ENCODE data around the gene PDZRN3. TPM values are rescaled to one million over a fixed set of nuclear protein-coding genes. Genes with fewer than 3 reads are reported as not detected.

Gene PDZRN3
- total RNA-seq, 2 experiments from 2014 or later, result not detected

DNA sequence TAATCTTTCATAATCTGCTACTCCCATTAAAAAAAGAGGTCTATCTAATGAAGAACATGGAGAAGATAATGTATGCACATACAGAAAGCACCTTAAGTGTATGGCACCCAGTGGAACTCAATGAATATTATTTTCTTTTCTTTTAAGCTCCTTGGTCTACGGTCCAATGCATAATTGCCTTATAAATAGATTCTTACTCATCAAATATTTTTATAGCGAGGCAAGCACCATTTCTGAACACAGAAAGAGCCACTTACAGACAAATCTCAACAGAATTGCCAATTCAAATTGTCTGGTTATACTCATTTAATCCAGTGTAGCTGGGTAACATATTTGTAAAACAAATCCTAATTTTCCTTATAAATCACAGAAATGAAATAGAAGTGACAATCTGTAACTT lies 6.3 kb downstream of the PDZRN3 start:
- no peak overlapping the region for H3K27ac Mint-ChIP-seq
- peaks cover under 1% of the 10 kb centered on the region for H3K27me3 Mint-ChIP-seq
- ChIA-PET POLR2A (no interaction called here), CTCF (no interaction called here)
- H3K4me1 Mint-ChIP-seq (ENCODE audit: low read depth), result no peaks in the 10 kb centered on the region
- no peaks in the 10 kb centered on the region for H3K9me3 Mint-ChIP-seq
- ATAC-seq (no peak), DNase-seq (no peak)
- intact Hi-C loops (cut with micrococcal nuclease), result no loop called here
- H3K4me3 Mint-ChIP-seq, result no peak overlapping the region
- no peaks in the 10 kb centered on the region for H3K36me3 Mint-ChIP-seq (ENCODE audit: low read depth)
- TF ChIP-seq, protein P1, sequence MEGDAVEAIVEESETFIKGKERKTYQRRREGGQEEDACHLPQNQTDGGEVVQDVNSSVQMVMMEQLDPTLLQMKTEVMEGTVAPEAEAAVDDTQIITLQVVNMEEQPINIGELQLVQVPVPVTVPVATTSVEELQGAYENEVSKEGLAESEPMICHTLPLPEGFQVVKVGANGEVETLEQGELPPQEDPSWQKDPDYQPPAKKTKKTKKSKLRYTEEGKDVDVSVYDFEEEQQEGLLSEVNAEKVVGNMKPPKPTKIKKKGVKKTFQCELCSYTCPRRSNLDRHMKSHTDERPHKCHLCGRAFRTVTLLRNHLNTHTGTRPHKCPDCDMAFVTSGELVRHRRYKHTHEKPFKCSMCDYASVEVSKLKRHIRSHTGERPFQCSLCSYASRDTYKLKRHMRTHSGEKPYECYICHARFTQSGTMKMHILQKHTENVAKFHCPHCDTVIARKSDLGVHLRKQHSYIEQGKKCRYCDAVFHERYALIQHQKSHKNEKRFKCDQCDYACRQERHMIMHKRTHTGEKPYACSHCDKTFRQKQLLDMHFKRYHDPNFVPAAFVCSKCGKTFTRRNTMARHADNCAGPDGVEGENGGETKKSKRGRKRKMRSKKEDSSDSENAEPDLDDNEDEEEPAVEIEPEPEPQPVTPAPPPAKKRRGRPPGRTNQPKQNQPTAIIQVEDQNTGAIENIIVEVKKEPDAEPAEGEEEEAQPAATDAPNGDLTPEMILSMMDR (IDR thresholded peaks at IDR 0.05), result no peak

DNA sequence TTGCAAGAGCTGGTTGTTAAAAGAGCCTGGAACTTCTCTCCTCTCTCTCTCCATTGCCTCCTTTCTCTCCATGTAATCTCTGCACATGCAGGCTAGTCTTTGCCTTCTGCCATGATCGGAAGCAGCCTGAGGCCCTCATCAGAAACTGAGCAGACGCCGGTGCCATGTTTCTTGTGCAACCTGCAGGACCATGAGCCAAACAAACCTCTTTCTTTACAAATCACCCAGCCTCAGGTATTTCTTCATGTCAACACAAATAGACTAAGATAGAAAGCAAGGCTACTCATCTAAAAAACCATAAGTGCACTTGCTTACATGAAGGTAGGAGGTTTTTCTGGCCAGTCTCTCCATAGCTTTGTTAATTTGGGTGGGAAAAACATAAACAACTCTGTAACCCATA lies 8.7 kb downstream of the PDZRN3 start:
- Mint-ChIP-seq H3K27me3 (no peaks in the 10 kb centered on the region), H3K4me1 (ENCODE audit: low read depth) (no peaks in the 10 kb centered on the region), H3K9me3 (no peaks in the 10 kb centered on the region), H3K27ac (no peak overlapping the region), H3K4me3 (no peak overlapping the region), H3K36me3 (ENCODE audit: low read depth) (no peaks in the 10 kb centered on the region)
- TF ChIP-seq, protein P1 (IDR thresholded peaks at IDR 0.05), result no peak
- DNase-seq (no peak), ATAC-seq (no peak)
- intact Hi-C loops (cut with micrococcal nuclease), result no loop called here
- ChIA-PET POLR2A (no interaction called here), CTCF (no interaction called here)

DNA sequence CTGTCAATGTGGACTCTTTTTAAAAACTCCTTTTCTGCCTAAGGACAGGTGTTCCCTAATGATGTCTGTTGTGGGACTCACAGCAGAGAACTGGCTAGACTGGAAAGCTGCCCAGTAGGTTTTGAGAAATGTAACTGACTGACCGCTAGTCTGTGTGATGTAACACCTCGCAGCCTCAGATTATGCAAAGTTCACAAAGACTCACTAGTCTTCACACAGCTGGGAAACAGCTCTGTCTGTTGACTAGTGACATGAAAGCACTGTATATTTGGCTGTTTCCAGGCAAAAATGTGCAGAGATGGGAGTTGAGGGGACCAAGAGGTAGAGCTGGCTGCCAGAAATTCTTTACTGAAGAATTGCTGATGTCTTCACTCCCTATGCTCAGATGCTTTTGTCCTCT lies 10.3 kb downstream of the PDZRN3 start:
- DNase-seq, result no peak
- no peaks in the 10 kb centered on the region for H3K27me3 Mint-ChIP-seq
- intact Hi-C loops (cut with micrococcal nuclease), result no loop called here
- ChIA-PET POLR2A (no interaction called here), CTCF (no interaction called here)
- H3K4me3 Mint-ChIP-seq, result no peak overlapping the region
- no peaks in the 10 kb centered on the region for H3K9me3 Mint-ChIP-seq
- no peaks in the 10 kb centered on the region for H3K4me1 Mint-ChIP-seq (ENCODE audit: low read depth)
- TF ChIP-seq, protein P1 (IDR thresholded peaks at IDR 0.05), result no peak
- H3K36me3 Mint-ChIP-seq (ENCODE audit: low read depth), result no peaks in the 10 kb centered on the region
- H3K27ac Mint-ChIP-seq, result no peak overlapping the region
- ATAC-seq, result no peak

DNA sequence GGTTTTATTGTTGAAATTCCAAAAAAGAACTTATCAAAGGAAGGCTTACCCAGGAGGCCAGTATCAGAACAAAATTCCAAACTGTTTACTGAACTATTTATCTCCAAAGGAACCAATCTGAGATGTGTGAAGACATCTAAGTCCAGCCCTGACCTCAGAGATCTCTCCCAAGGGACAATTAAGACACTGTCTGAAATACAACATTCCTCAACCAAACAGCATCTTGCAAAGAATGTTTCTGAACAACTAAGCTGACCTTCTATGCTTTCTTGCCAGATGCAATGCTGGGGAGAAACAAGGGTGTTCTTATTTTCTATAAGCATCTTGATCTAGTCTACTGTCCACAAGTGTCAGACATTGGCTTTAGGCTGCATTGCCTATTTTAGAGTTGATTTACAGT lies 13.6 kb downstream of the PDZRN3 start:
- TF ChIP-seq, protein P1 (IDR thresholded peaks at IDR 0.05), result no peak
- H3K27ac Mint-ChIP-seq, result no peak overlapping the region
- intact Hi-C loops (cut with micrococcal nuclease), result no loop called here
- no peaks in the 10 kb centered on the region for H3K4me1 Mint-ChIP-seq (ENCODE audit: low read depth)
- H3K9me3 Mint-ChIP-seq, result no peaks in the 10 kb centered on the region
- H3K4me3 Mint-ChIP-seq, result no peak overlapping the region
- DNase-seq (no peak), ATAC-seq (no peak)
- POLR2A ChIA-PET, result no interaction called here
- no peaks in the 10 kb centered on the region for H3K27me3 Mint-ChIP-seq
- CTCF ChIA-PET, result no interaction called here
- H3K36me3 Mint-ChIP-seq (ENCODE audit: low read depth), result no peaks in the 10 kb centered on the region

DNA sequence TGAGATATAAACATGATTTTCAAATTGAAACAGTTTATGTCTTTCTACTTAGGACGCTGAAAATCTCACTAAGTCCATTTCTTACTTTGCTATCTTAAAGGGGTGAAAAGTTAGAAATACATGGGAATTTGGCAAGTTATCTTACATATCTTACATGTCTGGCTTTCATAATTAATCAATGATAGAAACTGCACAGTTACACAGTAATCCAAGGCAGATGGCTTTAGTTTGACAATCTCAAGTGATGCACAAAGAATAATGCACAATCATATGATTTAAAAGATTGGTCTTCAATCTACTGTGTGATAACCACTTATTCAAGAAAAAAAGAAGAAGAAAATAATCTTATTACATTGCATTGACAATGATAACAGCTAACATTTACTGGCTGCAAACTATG lies 14.2 kb downstream of the PDZRN3 start:
- CTCF ChIA-PET, result no interaction called here
- no peak for DNase-seq
- Mint-ChIP-seq H3K36me3 (ENCODE audit: low read depth) (no peaks in the 10 kb centered on the region), H3K9me3 (no peaks in the 10 kb centered on the region), H3K4me1 (ENCODE audit: low read depth) (no peaks in the 10 kb centered on the region), H3K4me3 (no peak overlapping the region), H3K27me3 (no peaks in the 10 kb centered on the region), H3K27ac (no peak overlapping the region)
- TF ChIP-seq, protein P1 (IDR thresholded peaks at IDR 0.05), result no peak
- POLR2A ChIA-PET, result no interaction called here
- intact Hi-C loops (cut with micrococcal nuclease), result no loop called here
- no peak for ATAC-seq

Data from activated CD8-positive, alpha-beta T cell treated with anti-CD3 and anti-CD28 coated beads for 36 hours (primary cell).